NOMO-1 treated with DMSO at 0.1 percent for 48 hours (cell line): ENCODE results near the gene SCFD2.
"Not testable (repeated sequence)": the region's sequence is repeated elsewhere in the genome, so short reads cannot be mapped to it uniquely, and the experiment has no call there.

ENCODE experiments used
- DNase-seq: peaks from one replicate; lab custom pipeline; 2025; ENCODE audit not compliant: unreplicated experiment; lab: John Stamatoyannopoulos, UW

Gene SCFD2

DNA sequence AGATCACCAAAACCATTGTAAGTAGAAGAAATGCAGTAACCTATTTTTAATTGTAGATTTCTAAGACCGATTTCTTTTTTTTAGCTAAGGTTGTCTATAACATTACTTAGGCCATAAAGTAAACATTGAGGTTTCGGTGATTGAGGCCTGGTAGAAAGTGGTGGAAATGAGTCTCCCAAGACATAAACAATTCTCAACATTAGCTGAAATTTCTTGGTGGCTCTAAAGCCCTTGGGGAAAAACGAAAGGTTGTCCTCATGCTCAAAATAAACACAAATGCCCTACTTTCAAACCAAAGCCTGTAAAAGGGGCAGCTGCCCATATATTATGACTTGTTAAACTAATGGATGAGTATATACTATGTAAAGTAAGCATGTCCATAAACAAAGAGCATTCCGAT, 98.8 kb downstream of the SCFD2 start:
- DNase-seq, result no peak

DNA sequence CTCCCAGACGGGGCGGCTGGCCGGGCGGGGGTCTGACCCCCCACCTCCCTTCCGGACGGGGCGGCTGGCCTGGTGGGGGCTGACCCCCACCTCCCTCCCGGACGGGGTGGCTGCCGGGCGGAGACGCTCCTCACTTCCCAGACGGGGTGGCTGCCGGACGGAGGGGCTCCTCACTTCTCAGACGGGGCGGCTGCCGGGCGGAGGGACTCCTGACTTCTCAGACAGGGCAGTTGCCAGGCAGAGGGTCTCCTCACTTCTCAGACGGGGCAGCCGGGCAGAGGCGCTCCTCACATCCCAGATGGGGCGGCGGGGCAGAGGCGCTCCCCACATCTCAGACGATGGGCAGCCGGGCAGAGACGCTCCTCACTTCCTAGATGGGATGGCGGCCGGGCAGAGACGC, 109.9 kb downstream of the SCFD2 start:
- DNase-seq, result not testable (repeated sequence)

DNA sequence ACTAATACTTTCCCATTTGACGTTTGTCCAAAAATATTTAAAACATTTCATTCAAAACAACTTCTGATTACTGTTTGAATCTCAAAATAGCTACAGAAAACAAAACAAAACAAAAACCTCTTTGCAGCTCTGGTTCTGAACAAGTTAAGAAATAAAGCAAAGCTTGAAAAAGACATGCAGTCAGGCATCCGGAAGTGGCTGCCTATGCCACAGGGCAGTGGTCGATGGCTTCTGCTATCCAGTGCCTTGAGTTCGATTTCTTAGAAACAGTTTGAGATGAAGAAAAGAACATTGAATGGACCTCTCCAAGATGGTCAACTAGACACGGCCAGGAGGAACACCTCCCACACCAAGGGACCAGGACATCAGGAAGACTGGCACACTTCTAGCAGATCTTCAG, 125.3 kb downstream of the SCFD2 start:
- DNase-seq, result no peak

DNA sequence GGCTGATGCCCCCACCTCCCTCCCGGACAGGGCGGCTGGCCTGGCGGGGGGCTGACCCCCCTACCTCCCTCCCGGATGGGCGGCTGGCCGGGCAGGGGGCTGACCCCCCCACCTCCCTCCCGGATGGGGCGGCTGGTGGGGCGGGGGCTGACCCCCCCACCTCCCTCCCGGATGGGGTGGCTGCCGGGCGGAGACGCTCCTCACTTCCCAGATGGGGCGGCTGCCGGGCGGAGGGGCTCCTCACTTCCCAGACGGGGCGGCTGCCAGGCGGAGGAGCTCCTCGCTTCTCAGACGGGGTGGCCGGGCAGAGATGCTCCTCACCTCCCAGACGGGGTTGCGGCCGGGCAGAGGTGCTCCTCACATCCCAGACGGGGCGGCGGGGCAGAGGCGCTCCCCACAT, 127.5 kb downstream of the SCFD2 start:
- DNase-seq, result not testable (repeated sequence)

DNA sequence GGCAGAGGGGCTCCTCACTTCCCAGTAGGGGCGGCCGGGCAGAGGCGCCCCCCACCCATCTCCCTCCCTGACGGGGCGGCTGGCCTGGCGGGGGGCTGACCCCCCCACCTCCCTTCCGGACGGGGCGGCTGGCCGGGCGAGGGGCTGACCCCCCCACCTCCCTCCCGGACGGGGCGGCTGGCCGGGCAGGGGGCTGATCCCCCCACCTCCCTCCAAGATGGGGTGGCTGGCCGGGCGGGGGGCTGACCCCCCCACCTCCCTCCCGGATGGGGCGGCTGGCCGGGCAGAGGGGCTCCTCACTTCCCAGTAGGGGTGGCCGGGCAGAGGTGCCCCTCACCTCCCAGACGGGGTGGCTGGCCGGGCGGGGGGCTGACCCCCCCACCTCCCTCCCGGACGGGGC, 128.1 kb downstream of the SCFD2 start:
- not testable (repeated sequence) for DNase-seq

DNA sequence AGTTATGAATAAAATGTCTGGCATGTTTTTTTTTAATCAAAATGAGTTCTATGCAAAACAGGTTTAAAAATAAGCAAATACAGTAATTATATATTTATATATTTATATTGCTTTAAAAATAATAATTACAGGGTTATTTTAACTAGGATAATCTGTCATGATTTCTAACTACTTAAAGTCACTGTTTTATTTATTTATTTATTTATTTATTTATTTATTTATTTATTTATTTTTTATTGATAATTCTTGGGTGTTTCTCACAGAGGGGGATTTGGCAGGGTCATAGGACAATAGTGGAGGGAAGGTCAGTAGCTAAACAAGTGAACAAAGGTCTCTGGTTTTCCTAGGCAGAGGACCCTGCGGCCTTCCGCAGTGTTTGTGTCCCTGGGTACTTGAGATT, 129.2 kb downstream of the SCFD2 start:
- not testable (repeated sequence) for DNase-seq

DNA sequence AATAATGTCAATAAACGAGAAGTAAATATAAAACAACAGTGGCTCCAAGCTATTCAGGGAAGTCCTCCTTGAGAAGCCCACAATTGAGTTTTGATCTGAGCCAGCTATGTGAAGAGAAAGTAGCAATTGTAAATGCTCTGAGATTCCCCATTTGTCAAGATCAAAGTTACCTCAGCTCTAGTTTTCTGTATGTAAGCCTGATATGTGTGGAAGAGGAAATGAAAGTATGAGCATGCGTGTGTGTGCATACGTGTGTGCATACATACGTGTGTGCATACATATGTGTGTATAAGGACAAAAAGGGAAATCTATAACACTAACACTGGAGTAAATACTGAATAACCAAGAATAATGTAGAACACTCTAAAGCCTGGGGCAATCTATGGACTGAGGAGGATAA, 130.3 kb downstream of the SCFD2 start:
- no peak for DNase-seq

DNA sequence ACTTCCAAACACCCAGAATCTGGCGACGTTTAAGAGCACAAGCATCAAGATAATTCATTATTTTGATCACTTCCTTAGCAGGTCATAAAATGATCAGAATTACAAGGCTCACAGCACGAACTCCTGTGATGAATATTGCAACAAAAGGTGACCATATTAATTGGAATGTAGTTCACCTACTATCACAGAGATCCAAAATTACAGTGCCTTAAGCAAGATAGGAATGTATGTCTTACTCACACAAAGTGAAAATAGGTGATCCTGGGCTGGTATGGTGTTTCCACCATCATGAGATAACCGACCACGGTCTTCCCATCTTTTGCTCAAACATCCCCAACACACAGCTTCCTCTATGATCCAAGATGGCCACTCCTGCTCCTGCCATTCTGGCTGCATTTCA, 131.2 kb downstream of the SCFD2 start:
- DNase-seq, result no peak

DNA sequence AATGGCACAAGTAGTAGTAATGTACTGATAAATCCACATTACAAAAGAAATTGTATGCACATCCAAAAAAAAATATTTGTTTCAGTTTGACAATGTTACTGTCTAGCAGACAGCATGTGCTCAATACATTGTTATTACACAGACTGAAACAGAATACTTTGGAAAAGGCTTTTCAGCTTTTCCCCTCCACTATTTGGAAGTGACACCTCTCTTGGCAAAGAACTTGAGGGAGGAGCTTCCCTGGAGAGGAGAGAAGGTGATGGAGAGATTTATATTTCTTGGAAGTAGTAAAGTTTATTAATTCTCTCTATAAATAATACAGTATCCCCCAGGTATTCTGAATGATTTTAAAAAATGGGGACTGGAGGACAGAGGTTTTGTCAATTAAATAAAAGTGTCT, 131.8 kb downstream of the SCFD2 start:
- no peak for DNase-seq

DNA sequence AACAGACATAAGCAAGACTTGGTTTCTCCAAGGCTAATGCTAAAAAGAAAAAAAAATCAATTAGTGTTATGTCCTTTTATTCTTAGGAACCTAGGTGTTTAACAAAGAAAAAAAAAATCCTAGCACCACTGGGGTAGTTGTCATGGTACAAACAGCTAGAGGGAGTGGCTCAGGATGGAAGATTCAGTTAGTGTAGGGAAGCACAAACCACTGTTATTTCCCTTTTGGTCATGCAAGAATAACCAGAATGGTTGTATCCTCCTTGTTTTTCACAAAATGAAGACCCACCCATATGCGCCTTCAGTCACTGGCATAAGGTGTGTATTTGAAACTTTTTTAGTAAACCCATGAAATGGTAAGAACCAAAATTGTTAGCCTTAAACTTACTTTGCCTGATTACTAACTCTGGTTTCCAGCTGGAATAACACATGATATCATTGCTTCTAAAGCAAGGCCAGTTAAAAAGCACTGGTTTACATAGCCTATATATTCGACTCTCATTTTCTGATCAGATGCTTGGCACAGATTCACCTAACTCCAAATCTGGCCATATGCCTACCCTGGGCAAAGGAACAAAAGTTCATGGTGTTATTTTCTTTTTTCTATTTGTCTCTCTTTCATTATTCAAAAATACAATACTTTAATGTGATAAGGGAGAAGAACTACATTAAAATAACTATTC, 132.6 kb downstream of the SCFD2 start:
- no peak for DNase-seq

DNA sequence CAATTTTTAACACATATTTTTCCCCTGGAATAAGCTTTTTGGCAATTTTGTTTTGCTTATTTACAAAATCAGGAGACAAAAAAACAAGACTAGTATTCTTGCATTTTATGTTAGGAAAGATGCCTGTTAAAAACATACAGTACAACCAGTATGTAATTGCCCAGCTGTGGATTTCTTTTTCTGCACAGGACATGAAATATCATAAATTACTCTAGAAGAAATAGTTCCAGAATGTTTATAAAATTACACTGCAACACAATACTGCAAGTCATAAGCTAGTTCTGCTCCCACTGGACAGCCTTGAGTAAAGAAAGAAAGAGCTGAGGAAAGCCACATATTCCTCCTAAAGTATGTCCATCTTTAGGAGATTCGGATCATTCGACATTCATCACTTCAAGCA, 133.5 kb downstream of the SCFD2 start:
- DNase-seq, result no peak

DNA sequence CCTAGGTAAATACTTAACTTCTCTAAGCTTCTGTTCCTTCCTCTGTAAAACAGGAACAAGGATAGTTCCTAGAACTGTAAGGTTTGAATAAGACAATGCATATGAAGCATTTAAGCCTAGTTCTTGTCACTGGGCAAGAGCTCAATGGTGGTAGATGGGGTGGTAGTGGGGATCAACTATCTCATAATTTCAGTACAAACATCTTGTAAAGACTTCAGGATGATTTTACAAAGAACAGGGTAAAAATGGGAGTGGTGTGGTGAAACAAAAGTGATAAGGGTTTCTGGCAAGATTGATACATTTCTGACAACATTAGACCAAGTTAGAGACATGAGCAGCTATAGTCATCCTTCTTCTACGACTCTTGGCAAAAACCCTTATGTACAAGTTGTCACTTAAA, 137.8 kb downstream of the SCFD2 start:
- no peak for DNase-seq

DNA sequence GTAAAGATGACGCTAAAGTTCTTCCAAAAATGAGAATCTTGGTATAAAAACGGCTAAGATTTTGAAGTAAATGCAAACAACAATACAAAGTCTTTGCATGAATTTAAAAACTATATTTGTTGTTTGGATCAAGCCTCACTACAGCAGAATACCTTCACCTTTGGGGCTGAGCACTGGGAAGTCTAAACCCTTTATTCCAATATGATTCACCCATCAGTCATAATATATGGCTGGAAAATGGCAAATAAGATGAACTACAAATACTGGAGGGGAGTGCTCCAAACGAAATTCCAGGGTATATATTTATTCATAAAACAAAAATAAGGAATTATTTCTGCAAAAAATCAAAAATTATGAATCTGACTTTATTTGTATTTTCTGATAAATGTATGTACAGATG, 138.4 kb downstream of the SCFD2 start:
- DNase-seq, result no peak

DNA sequence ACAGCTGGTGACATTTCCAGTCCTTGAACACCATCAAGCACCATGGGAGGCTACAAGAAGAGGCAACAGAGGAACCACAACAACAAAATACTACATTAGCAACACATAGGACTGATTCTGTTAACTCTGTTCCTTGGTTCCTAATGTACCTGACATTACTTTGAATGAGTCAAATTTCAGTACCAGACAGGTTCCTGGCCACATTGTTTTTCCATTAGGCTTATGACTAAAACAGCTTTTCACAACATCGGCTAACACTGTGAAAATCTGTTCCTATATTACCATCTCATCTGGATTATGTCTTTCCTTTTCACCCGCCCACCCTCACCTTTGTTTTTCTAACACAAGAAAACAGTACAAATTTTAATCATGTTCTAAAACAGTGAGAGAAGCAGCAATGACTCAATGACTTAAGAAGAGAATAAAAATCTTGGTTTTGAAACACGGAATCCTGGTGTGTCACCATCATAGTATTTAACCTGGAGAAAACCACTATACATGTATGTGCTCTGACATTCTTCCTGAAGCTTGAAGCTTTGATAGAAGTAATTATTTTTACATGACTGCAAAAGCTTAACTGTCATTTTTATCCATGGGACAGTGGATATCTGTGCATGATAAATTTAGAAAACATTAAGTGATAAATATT, 143.9 kb downstream of the SCFD2 start:
- no peak for DNase-seq

DNA sequence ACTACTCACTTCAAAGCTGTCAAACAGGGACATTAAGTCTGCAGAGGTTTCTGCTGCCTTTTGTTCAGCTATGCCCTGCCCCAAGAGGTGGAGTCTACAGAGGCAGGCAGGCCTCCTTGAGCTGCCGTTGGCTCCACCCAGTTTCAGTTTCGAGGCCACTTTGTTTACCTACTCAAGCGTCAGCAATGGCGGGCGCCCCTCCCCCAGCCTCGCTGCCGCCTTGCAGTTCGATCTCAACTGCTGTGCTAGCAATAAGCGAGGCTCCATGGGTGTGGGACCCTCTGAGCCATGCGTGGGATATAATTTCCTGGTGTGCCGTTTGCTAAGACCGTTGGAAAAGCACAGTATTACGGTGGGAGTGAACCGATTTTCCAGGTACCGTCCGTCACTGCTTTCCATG, 146.7 kb downstream of the SCFD2 start:
- not testable (repeated sequence) for DNase-seq

DNA sequence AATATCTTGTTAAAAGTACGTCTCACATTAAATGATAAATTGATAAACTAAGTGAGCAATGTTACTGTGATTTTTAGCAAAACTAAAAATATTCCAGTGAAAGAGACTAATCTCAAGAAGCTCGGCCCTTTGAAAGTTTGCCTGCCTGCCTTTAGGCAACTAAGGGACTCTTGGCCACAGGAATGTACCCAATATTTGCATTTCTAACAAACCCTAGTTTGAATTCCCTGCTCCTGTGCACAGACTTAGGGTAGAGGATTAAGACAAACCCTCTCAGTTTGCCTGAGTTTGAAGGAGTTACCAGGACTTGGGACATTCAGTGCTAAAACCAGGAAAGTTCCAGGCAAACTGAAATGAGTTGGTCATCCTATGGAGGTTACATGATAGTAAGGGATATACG, 157.1 kb downstream of the SCFD2 start:
- no peak for DNase-seq

DNA sequence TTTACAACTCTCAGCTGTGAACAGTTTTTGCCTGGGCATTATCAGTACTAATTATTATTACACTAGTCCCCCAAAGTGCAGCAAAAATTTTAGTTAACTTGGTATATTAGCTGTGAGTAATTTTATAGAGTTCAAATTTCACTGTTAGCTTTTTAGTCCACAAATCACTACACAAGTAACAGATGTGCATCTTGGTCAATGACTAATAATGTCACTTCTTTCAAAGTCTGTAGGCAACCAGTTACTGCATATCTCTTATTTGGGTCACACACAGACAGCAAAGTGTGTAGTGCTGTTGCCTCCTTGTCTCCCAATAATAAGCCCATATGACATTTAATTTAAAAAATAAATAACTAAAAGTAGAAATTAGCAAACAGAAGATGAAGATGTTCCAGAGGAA, 159.9 kb downstream of the SCFD2 start:
- no peak for DNase-seq

DNA sequence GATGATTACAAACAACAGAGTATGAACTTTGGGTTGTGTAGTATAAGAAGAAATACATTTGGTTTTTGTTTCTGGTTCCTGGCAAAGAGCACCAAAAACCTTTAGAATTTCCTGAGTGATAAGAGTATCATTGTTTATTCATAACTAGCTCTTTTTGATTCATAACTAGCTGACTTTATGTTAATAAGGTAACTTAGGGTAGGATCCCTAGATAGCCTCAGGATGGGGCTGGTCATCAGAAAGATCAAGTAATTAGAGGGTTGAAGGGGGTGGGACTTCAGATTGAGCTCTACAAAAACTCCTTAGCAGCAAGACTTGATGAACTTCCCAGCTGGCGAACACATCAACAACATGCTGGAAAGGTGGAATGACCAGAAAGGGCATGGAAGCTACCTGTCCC, 166.5 kb downstream of the SCFD2 start:
- DNase-seq, result no peak

DNA sequence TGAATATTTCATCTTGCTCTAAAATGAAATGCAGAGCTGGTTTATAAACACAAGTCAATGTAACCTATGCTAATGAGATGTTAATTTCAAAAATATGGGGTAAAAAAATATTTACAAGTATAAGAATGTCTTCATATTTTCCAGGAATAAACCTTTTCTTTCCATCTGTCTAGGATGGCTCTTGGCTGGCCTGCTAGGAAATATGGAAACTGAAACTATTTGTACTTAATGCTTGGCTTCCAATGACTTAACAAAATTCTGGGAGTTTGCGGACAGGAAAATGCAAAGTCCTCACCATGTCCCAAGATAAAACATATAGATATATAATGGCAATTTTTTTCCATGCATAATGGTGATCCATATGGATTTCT, 168.1 kb downstream of the SCFD2 start:
- DNase-seq, result no peak

DNA sequence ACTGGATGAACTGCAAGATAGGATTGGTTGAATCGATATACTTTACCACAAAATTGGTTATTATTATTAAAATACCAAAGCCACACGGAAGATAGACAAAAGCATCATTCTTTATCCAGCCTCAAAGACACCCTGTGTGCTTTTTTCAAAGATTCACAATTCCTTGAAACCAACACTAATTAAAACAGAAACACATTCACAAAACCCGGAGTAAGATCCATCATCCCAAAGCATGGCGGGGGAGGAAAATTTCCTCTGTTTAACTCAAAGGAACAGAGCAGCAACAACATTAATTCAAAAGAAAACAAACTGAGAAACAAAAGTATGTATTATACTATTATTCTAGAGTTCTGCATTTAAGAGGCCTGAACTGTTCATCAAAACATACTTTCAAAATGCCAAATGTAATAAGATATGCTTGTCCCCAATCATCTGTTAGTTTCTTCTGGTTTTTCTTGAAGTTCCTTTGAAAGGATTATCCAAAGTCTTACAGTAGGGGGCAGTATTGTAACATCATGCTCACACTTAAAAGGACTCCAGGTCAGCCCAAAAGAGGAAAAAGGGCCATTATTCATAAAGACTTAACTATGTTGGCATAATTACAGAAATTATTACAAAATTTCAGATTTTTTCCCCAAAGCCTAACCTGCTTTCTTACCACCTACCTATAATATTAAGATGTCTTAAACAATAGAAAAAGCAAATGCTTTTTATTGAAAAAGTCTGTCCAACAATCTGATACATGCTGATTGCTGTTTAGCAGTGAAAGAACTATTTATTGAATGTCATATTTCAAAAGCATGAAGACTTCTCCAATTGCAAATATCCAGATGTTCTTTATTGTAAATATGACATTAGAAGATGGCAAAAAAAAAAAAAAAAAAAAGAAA, 168.7 kb downstream of the SCFD2 start:
- peak; percentile 64 for DNase-seq

DNA sequence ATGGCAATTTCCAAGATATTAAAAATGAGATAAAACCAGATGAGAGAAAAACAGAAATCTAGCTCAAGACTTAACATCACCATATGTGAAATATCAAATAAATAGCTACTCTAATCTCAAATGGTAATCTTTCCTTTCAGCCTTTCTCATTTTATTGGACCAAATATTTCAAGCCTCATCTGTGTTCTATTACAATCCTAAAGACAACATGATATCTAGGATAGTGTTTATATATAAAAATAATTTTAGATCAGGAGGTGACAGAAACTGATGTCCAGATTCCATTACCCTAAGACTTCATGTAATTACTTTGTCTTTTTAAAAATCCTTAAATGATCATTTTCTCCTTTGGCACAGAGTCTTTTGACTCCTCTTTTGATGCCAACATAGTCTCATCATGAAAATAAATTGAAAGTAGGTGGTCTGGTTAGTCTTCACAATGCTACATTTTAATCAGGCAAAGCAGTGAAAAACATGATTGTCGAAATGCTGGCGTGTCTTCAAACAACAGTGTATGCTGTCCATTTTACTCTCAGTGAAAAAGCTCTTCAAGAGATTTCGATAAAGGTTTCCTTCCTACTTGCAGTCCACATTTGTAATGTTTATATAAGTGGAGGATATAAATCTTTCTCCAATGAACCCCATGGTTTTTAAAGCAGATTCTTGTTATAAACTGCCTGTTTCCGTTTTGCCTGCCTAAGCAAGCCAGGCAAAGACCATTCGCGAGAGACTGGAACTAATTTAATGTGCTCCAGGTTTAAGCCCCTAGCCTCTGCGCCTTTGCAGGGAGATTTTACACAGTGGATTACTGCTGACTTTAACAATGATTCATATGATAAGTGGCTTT, 169.8 kb downstream of the SCFD2 start:
- DNase-seq, result no peak
